Heart right ventricle (tissue), 16 donors: ENCODE results near the gene PAFAH1B1. TPM values are rescaled to one million over a fixed set of nuclear protein-coding genes. Genes with fewer than 3 reads are reported as not detected.

Experiments used
- ATAC-seq, 8 donors: fragments of 200-7000 bp; cut with Tn5 transposase; one replicate each; pipeline ENCODE4 v1.9.1; 2020; ENCODE audit warnings: mild to moderate bottlenecking in 8 of 8, moderate library complexity in 8 of 8, moderate number of reproducible peaks in 1 of 8
- DNase-seq, 2 donors: peaks; one replicate each; pipeline ENCODE4 v3.0.0-alpha.2; 2020
- H3K27ac ChIP-seq, 10 donors: fragments of 200-600 bp; sonication (generic) in 2 of 10; one replicate each; pipeline versions ENCODE4 v1.5.0 to v1.8.0; 2020 to 2022; ENCODE audit warnings: mild to moderate bottlenecking in 3 of 10
- H3K27me3 ChIP-seq, 7 donors: fragments of 200-600 bp; one replicate each; pipeline ENCODE4 v1.8.0; 2021 to 2022; ENCODE audit warnings: mild to moderate bottlenecking in 2 of 7
- H3K36me3 ChIP-seq, 9 donors: fragments of 200-600 bp; sonication (generic) in 1 of 9; one replicate each; pipeline versions ENCODE4 v1.5.0 to v1.8.0; 2020 to 2022; ENCODE audit warnings: mild to moderate bottlenecking in 2 of 9
- H3K4me1 ChIP-seq, 9 donors: fragments of 200-600 bp; sonication (generic) in 1 of 9; one replicate each; pipeline versions ENCODE4 v1.5.0 to v1.8.0; 2020 to 2022; ENCODE audit warnings: mild to moderate bottlenecking in 4 of 9
- H3K4me3 ChIP-seq, 10 donors: fragments of 200-600 bp; sonication (generic) in 2 of 10; one replicate each; pipeline versions ENCODE4 v1.5.0 to v1.8.0; 2020 to 2022; ENCODE audit warnings: mild to moderate bottlenecking in 7 of 10, moderate library complexity in 2 of 10
- H3K9me3 ChIP-seq, 11 donors: fragments of 200-600 bp in 10 of 11; sonication (generic) in 2 of 11; one replicate each; pipeline versions ENCODE4 v1.5.0 to v1.8.0; 2013 to 2022; ENCODE audit warnings: mild to moderate bottlenecking in 2 of 11, control low read depth in 1 of 11, moderate library complexity in 1 of 11
- WGBS, 2 donors: extraction: QIAGEN DNeasy Blood & Tissue Kit; methylation state at CpG; one replicate each; pipeline ENCODE4 v1.1.7; 2013; ENCODE audit warnings: inconsistent platforms in 1 of 2; 5-methylcytosine and 5-hydroxymethylcytosine counted together
- intact Hi-C, 10 donors: fragments of 100-400 bp; cut with DNase I; formaldehyde crosslinking; loops; one replicate each; pipeline versions ENCODE4 v1.11.1 to v1.14.2; 2022
- polyA plus RNA-seq, 2 donors: library from polyadenylated mRNA; stranded (reverse); fragments of 200-250 nt; gene quantifications; one replicate each; pipeline ENCODE4 v1.2.3, GENCODE V29; 2013
- total RNA-seq, 10 donors: library from RNA; stranded (reverse); fragmentation: NEBNext Ultra II Directional in 3 of 10; extraction: Animal tissue kit (Norgen Biotek cat#: 25700) in 3 of 10; gene quantifications; one replicate each; pipeline versions ENCODE4 v1.2.1 to v1.2.4, GENCODE V29; 2021 to 2023
- TF ChIP-seq, protein P1 (sequence below), 9 donors: fragments of 200-600 bp; sonication (generic) in 2 of 9; IDR thresholded peaks; one replicate each; pipeline versions ENCODE4 v1.5.0 to v1.8.0; 2021 to 2022; ENCODE audit warnings: antibody characterized with exemption in 9 of 9, mild to moderate bottlenecking in 5 of 9, moderate library complexity in 1 of 9
- donor health status: Arrhythmogenic right ventricular cardiomyopathy.
- donor health status: ischemic (EF 13 %, LVEDD 7.1; RV severe dilation, severe dysfunction).
- donor health status: healthy with polysubstance abuse.
- donor health status: DM: no; HTN: yes; CAD: no.
- donor health status: DM: no; HTN: no; CAD: no.
- donor health status: ischemic (EF 25% LVEDD 6.9; RV normal size, moderate dysfunction).
- donor health status: ischemic (EF 25% LVEDD 5.7; RV mildly dilated, moderate dysfunction).
- donor health status: healthy.
- donor health status: DM: yes; HTN: yes; CAD: no.
- donor health status: Ischemic cardiomyopathy.
- donor health status: ischemic (EF 35%, LVEDD 5.7; RV mildly dilated, moderate dysfunction).
- donor health status: nonischemic (EF 11% LVEDD 7.7; RV severe dilation, severe dysfunction).
- donor health status: DM: yes; HTN: yes; CAD: no.
- donor health status: PGD.
- donor health status: ischemic (EF 29% LVEDD 5.4; RV normal size, mild dysfunction).
- donor health status: nonischemic (EF 23%, LVEDD 6.1; RV moderate dilation, normal function).

PAFAH1B1 gene
- total and polyA plus RNA-seq, 12 donors: 39.3 to 155 (median 130) TPM

DNA sequence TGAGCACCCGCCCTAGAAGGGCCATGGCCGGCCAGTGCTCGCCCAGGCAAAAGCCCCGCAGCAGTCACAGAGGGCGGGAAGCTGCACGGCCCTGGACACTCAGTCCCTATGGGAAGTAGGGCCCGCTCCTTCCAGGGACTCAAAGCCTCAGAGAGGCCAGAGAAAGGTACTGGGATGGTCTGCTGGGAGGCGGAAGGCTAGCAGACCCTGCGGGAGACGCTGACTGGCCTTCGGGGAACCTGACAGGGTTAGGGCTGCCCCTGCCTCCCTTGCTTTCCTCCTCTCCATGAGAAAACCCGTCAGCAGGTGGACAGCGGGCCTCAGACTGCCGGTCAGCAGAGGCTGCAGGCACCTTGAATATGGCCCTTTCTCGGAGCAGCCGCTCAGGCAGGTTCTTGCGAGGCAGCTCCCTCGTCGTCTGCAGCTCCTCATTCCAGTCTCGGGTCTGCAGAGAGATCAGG lies 106.6 kb downstream of the PAFAH1B1 start:
- ATAC-seq (no peak), DNase-seq (no peak)
- peaks cover 0 to 15% (median 9%) of the 10 kb centered on the region in 9 donors for H3K4me1 ChIP-seq
- no peak overlapping the region for H3K4me3 ChIP-seq
- no peaks in the 10 kb centered on the region for H3K27me3 ChIP-seq
- TF ChIP-seq, protein P1, sequence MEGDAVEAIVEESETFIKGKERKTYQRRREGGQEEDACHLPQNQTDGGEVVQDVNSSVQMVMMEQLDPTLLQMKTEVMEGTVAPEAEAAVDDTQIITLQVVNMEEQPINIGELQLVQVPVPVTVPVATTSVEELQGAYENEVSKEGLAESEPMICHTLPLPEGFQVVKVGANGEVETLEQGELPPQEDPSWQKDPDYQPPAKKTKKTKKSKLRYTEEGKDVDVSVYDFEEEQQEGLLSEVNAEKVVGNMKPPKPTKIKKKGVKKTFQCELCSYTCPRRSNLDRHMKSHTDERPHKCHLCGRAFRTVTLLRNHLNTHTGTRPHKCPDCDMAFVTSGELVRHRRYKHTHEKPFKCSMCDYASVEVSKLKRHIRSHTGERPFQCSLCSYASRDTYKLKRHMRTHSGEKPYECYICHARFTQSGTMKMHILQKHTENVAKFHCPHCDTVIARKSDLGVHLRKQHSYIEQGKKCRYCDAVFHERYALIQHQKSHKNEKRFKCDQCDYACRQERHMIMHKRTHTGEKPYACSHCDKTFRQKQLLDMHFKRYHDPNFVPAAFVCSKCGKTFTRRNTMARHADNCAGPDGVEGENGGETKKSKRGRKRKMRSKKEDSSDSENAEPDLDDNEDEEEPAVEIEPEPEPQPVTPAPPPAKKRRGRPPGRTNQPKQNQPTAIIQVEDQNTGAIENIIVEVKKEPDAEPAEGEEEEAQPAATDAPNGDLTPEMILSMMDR (IDR thresholded peaks at IDR 0.05): no peak
- WGBS, 2 donors: 93 to 94% methylated on average over 20 of the region's 20 CpGs
- no peak overlapping the region for H3K27ac ChIP-seq
- intact Hi-C loops: loop anchor here in 1 of 10 donors (10.0 kb wide), 1 partner anchor 305 kb away; no protein-coding TSS in a partner anchor
- H3K9me3 ChIP-seq: no peaks in the 10 kb centered on the region
- H3K36me3 ChIP-seq: peaks cover 10 to 95% (median 75%) of the 10 kb centered on the region in 9 donors

DNA sequence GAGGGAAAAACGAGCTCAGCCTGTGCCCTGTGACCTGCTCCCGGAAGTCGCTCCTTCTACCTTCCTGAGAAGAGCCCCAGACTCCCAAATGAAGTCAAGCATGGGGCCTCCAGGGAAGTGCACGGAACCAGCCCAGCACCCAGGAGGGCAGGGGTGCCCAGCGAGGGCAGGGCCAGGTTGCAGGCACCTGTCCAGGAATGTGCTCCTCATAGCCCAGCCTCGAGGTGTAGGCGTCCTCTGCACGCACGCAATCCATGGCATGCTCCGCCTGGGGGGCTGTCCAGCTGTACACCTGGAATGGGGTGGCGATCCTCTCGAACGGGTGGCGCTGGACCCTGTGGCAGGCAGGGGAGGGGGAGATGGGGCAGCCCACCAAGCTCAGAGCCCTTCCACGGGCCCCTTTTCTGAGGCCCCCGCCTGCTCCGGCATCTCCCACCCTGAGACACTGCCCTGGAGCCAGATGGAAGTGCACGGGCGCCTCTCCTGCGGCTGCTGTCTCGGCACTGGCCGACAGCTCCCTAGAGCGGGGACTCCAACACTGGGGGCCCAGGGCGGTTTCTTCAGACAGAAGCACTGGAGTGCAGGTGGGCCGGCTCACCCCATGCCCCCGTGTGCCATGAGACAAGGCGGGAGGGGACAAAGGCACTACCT lies 107.2 kb downstream of the PAFAH1B1 start:
- Histone ChIP-seq H3K36me3 (peaks cover 5 to 90% (median 70%) of the 10 kb centered on the region in 9 donors), H3K27ac (no peak overlapping the region), H3K27me3 (no peaks in the 10 kb centered on the region), H3K4me3 (no peak overlapping the region), H3K9me3 (no peaks in the 10 kb centered on the region), H3K4me1 (peaks cover 0 to 21% (median 15%) of the 10 kb centered on the region in 9 donors)
- DNase-seq (no peak), ATAC-seq (no peak)
- intact Hi-C loops: loop anchor here in 1 of 10 donors (10.0 kb wide), 1 partner anchor 306 kb away; no protein-coding TSS in a partner anchor
- WGBS, 2 donors: 88 to 89% methylated on average over 26 to 27 of the region's 27 CpGs
- TF ChIP-seq, protein P1 (IDR thresholded peaks at IDR 0.05): no peak

DNA sequence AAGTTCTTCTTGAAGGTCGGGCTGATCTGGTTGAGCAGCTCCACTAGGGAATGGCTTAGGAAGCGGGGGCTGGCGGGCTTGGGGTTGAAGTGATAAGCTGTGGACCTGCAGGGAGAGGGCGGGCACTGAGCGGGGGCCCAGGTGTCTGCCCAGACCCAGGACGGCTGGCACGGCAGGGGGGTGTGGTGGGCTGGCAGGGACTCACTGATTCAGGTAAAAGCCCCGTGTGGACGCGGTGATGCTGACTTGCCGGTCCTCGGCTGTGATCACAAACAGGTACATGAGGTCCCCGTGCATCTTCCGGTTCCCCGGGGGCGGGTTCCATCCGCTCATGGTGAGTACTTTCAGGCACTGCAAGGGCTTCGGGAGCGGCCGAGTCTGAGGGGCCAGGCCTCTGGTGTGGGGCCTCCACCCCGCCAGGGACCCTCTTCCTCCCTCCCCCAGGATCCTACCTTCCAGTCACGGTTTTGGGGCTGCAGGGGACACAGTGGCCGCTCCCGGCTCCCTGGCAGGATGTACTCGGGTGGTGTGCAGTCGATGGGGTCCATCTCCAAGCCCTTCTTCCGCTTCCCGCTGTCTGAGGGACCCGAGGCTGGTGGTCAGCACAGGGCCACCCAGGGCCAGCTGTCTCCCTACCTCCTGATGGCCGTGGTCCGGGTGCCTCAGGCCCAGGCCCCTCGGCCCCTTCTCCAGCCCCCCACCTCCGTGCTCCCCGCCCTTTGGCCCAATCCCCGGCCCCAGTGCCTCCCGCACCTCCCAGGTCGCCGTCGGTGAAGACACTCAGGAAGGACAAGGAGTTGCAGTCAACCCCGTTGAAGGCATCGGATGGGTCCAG lies 107.9 kb downstream of the PAFAH1B1 start:
- no peaks in the 10 kb centered on the region for H3K9me3 ChIP-seq
- WGBS, 2 donors: 91 to 92% methylated on average over 41 of the region's 41 CpGs
- H3K27ac ChIP-seq: no peak overlapping the region
- no peaks in the 10 kb centered on the region for H3K27me3 ChIP-seq
- no peak overlapping the region for H3K4me3 ChIP-seq
- no peak for ATAC-seq
- H3K4me1 ChIP-seq: peaks cover 0 to 28% (median 20%) of the 10 kb centered on the region in 9 donors
- intact Hi-C loops: loop anchor here in 1 of 10 donors (10.0 kb wide), 1 partner anchor 307 kb away; no protein-coding TSS in a partner anchor
- DNase-seq: no peak
- H3K36me3 ChIP-seq: peaks cover 5 to 82% (median 62%) of the 10 kb centered on the region in 9 donors
- TF ChIP-seq, protein P1 (IDR thresholded peaks at IDR 0.05): no peak

DNA sequence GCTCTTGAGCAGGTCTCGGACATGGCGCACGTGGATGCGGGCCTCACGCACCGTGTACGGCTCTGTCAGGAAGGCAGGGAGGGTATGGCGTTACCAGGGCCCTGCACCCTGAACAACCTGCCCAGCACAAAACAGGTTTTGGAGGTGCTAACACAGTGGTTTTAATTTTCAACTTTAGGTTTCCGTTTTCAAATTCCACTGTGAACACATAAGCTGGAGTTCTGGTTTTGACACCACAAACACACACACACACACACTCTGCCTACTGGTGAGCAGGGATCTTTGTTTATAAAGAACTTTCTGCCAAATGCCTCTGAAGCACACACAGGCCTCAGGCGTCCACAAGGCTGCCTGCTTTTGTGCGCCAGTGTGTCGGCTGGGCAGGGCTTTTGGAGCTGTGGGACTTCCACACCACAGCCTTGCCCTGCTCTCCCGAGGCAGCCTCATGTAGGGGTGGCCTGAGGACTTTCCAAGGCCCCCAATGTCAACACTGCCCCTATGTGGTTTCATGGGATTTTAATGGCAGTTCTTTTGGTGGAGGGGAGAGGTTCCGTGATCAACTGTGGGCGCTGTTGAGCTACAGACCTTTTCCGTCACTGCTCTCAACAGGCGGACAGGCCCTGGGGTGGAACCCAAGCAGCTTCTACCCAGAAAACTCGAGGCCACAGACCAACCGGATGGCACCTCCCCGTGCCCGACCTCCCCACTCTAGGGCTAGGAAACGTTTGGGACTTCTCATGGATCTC lies 108.7 kb downstream of the PAFAH1B1 start:
- Histone ChIP-seq H3K36me3 (peaks cover 5 to 74% (median 54%) of the 10 kb centered on the region in 9 donors), H3K27ac (no peak overlapping the region)
- DNase-seq: no peak

More for the DNA sequence above, 108.7 kb downstream of the PAFAH1B1 start:
- Histone ChIP-seq H3K4me1 (peaks cover 0 to 35% (median 20%) of the 10 kb centered on the region in 9 donors), H3K4me3 (no peak overlapping the region), H3K27me3 (no peaks in the 10 kb centered on the region), H3K9me3 (no peaks in the 10 kb centered on the region)
- WGBS, 2 donors: 85 to 89% methylated on average over 22 of the region's 22 CpGs
- intact Hi-C loops: loop anchor here in 1 of 10 donors (10.0 kb wide), 1 partner anchor 307 kb away; no protein-coding TSS in a partner anchor
- TF ChIP-seq, protein P1 (IDR thresholded peaks at IDR 0.05): no peak
- no peak for ATAC-seq
